Caco-2 (cell line): Measurements from ENCODE around the gene MAD1L1. TPM values are rescaled to one million over a fixed set of nuclear protein-coding genes. Genes with fewer than 3 reads are reported as not detected.

Experiments
- BruUV-seq: library from RNA; stranded (reverse); fragments of 400-500 nt; replicated peaks from 2 replicates; lab custom pipeline; 2021; lab: Mats Ljungman, UMichigan
- CTCF ChIA-PET: fragments of 300-600 bp; sonication (Branson Sonifier 250); formaldehyde crosslinking; loops from one replicate; lab custom pipeline; 2022; ENCODE audit warnings: antibody characterized with exemption; lab: Charles Lee
- POLR2A ChIA-PET: fragments of 300-600 bp; sonication (Branson Sonifier 250); formaldehyde crosslinking; loops from one replicate; lab custom pipeline; 2022; ENCODE audit warnings: antibody characterized with exemption; lab: Charles Lee
- DNase-seq, 2 experiments: peaks; one replicate each; pipeline versions ENCODE4 v3.0.0 to v3.0.0-alpha.2; 2020 to 2022
- H3K27me3 ChIP-seq: replicated peaks from 2 replicates; pipeline ENCODE4 v1.6.0; 2011; ENCODE audit warnings: low read length; ENCODE audit not compliant: control insufficient read depth, insufficient read depth
- H3K36me3 ChIP-seq: 2 replicates; pipeline ENCODE4 v1.5.1; 2011; ENCODE audit warnings: low read length; ENCODE audit not compliant: control insufficient read depth, insufficient read depth
- H3K4me1 ChIP-seq: fragments of 250-450 bp; sonication (Bioruptor Pico); 2 replicates; pipeline ENCODE4 v1.5.1; 2020; ENCODE audit warnings: mild to moderate bottlenecking
- H3K4me3 ChIP-seq: 2 replicates; pipeline ENCODE4 v1.5.1; 2011; ENCODE audit warnings: low read depth, mild to moderate bottlenecking, control low read depth, low read length
- H3K9me3 ChIP-seq: fragments of 250-450 bp; sonication (Bioruptor Pico); 2 replicates; pipeline ENCODE4 v1.5.1; 2020; ENCODE audit warnings: mild to moderate bottlenecking, moderate library complexity
- H3K27ac Mint-ChIP-seq: one replicate; pipeline ENCODE4 v1.8.0; 2022; ENCODE audit warnings: mixed read lengths; ENCODE audit not compliant: unreplicated experiment
- H3K27me3 Mint-ChIP-seq: one replicate; pipeline ENCODE4 v1.8.0; 2022; ENCODE audit warnings: mixed read lengths; ENCODE audit not compliant: insufficient read depth, unreplicated experiment
- H3K36me3 Mint-ChIP-seq: one replicate; pipeline ENCODE4 v1.8.0; 2022; ENCODE audit warnings: mild to moderate bottlenecking, mixed read lengths; ENCODE audit not compliant: insufficient read depth, unreplicated experiment
- H3K4me1 Mint-ChIP-seq: one replicate; pipeline ENCODE4 v1.8.0; 2022; ENCODE audit warnings: low read depth, mixed read lengths; ENCODE audit not compliant: unreplicated experiment
- H3K4me3 Mint-ChIP-seq: one replicate; pipeline ENCODE4 v1.8.0; 2022; ENCODE audit warnings: mild to moderate bottlenecking, moderate library complexity, mixed read lengths; ENCODE audit not compliant: unreplicated experiment
- H3K9me3 Mint-ChIP-seq: one replicate; pipeline ENCODE4 v1.8.0; 2022; ENCODE audit warnings: mixed read lengths; ENCODE audit not compliant: unreplicated experiment
- CTCF ChIP-seq, 2 experiments: fragments of 200-600 bp in 1 of 2; IDR thresholded peaks; 1 replicate in 1 of 2; 2 replicates in 1 of 2; pipeline versions ENCODE4 v1.5.1 to v1.8.0; 2011 to 2022; ENCODE audit warnings: antibody characterized with exemption in 1 of 2, control low read depth in 1 of 2, inconsistent platforms in 1 of 2, low read depth in 1 of 2, low read length in 1 of 2, mild to moderate bottlenecking in 1 of 2, moderate library complexity in 1 of 2; ENCODE audit not compliant: insufficient read depth in 1 of 2, severe bottlenecking in 1 of 2, unreplicated experiment in 1 of 2
- intact Hi-C: fragments of 100-400 bp; cut with micrococcal nuclease; formaldehyde crosslinking; loops from one replicate; pipeline ENCODE4 v1.10.0; 2022; ENCODE audit not compliant: unreplicated experiment
- total RNA-seq: library from RNA; stranded (reverse); gene quantifications from 2 replicates; pipeline ENCODE4 v1.2.3, GENCODE V29; 2022

MAD1L1 gene
- total RNA-seq, 1 experiment from 2014 or later, result 58.6 TPM

GRCh38 chr7:2166625-2167280 is 66.0 kb downstream of the MAD1L1 start:
- Mint-ChIP-seq H3K36me3 (peaks cover 28% of the 10 kb centered on the region), H3K27me3 (no peaks in the 10 kb centered on the region), H3K9me3 (no peaks in the 10 kb centered on the region), H3K4me3 (no peak overlapping the region), H3K4me1 (peaks cover 31% of the 10 kb centered on the region), H3K27ac (peak overlapping the region; percentile 79)
- Histone ChIP-seq H3K9me3 (no peaks in the 10 kb centered on the region), H3K4me1 (peaks cover 34% of the 10 kb centered on the region), H3K27me3 (no peaks in the 10 kb centered on the region), H3K36me3 (peaks cover 2% of the 10 kb centered on the region; the same call in 1 of the 2 replicates), H3K4me3 (no peak overlapping the region)
- CTCF ChIA-PET, result interaction anchor here (1.2 kb wide), 1 partner anchor 181 kb away, joined by 4 read pairs; no protein-coding TSS in a partner anchor
- POLR2A ChIA-PET, result no interaction called here
- intact Hi-C loops, result no loop called here
- no TSS peak for BruUV-seq
- DNase-seq, result peak in 1 of 2 experiments; percentile 23
- TF ChIP-seq CTCF (IDR thresholded peaks at IDR 0.05; ENCODE audit: insufficient read depth in 1 of 2, low read depth in 1 of 2, low read length in 1 of 2, severe bottlenecking in 1 of 2, unreplicated experiment in 1 of 2), result no peak

GRCh38 chr7:2165610-2166594 is 66.8 kb downstream of the MAD1L1 start:
- DNase-seq, result no peak
- Mint-ChIP-seq H3K4me3 (no peak overlapping the region), H3K27me3 (no peaks in the 10 kb centered on the region), H3K4me1 (peaks cover 31% of the 10 kb centered on the region), H3K9me3 (no peaks in the 10 kb centered on the region), H3K27ac (peak overlapping the region; percentile 12), H3K36me3 (peaks cover 28% of the 10 kb centered on the region)
- Histone ChIP-seq H3K9me3 (no peaks in the 10 kb centered on the region), H3K27me3 (no peaks in the 10 kb centered on the region), H3K36me3 (0 out of 2 replicates have a peak, but pooled peaks cover 2% of the 10 kb centered on the region), H3K4me3 (no peak overlapping the region), H3K4me1 (peaks cover 36% of the 10 kb centered on the region)
- no TSS peak for BruUV-seq
- intact Hi-C loops, result no loop called here
- no peak for TF ChIP-seq CTCF (IDR thresholded peaks at IDR 0.05; ENCODE audit: insufficient read depth in 1 of 2, low read depth in 1 of 2, low read length in 1 of 2, severe bottlenecking in 1 of 2, unreplicated experiment in 1 of 2)
- CTCF ChIA-PET, result interaction anchor here (1.2 kb wide), 1 partner anchor 182 kb away, joined by 4 read pairs; no protein-coding TSS in a partner anchor
- POLR2A ChIA-PET, result no interaction called here

GRCh38 chr7:2165239-2165609 is 67.5 kb downstream of the MAD1L1 start:
- DNase-seq, result no peak
- H3K4me3 ChIP-seq, result no peak overlapping the region
- intact Hi-C loops, result no loop called here
- 0 out of 2 replicates have a peak, but pooled peaks cover 2% of the 10 kb centered on the region for H3K36me3 ChIP-seq
- Mint-ChIP-seq H3K9me3 (no peaks in the 10 kb centered on the region), H3K4me3 (no peak overlapping the region), H3K4me1 (peaks cover 27% of the 10 kb centered on the region), H3K36me3 (peaks cover 28% of the 10 kb centered on the region), H3K27ac (no peak overlapping the region), H3K27me3 (no peaks in the 10 kb centered on the region)
- peaks cover 41% of the 10 kb centered on the region for H3K4me1 ChIP-seq
- TF ChIP-seq CTCF (IDR thresholded peaks at IDR 0.05; ENCODE audit: insufficient read depth in 1 of 2, low read depth in 1 of 2, low read length in 1 of 2, severe bottlenecking in 1 of 2, unreplicated experiment in 1 of 2), result no peak
- POLR2A ChIA-PET, result no interaction called here
- H3K27me3 ChIP-seq, result no peaks in the 10 kb centered on the region
- BruUV-seq, result no TSS peak
- CTCF ChIA-PET, result interaction anchor here (1.2 kb wide), 1 partner anchor 183 kb away, joined by 4 read pairs; no protein-coding TSS in a partner anchor
- H3K9me3 ChIP-seq, result no peaks in the 10 kb centered on the region
